Astrocyte of the spinal cord (primary cell): ENCODE data around the gene UBE2G1.

Source experiments
- DNase-seq: peaks from one replicate; pipeline ENCODE4 v3.0.0; 2011; ENCODE audit warnings: low read depth, low spot score
- H3K4me3 ChIP-seq: 2 replicates; pipeline ENCODE4 v1.5.1; 2011; ENCODE audit warnings: low read depth, mild to moderate bottlenecking, low read length, moderate library complexity
- CTCF ChIP-seq: IDR thresholded peaks from 2 replicates; pipeline ENCODE4 v1.5.1; 2012; ENCODE audit warnings: low read depth, mild to moderate bottlenecking, low read length, inconsistent platforms
- in situ Hi-C: cut with HindIII; loops from 2 replicates; pipeline ENCODE4 v1.10.0; 2017; ENCODE audit warnings: low sequenced_read_pairs

UBE2G1 gene

GRCh38 chr17:4345581-4346252, 20.8 kb downstream of the UBE2G1 start:
- no peak overlapping the region for H3K4me3 ChIP-seq
- TF ChIP-seq CTCF: no peak
- in situ Hi-C loops: no loop called here
- no peak for DNase-seq

- in situ Hi-C loops: no loop called here
- H3K4me3 ChIP-seq: no peak overlapping the region
- TF ChIP-seq CTCF: no peak
- no peak for DNase-seq
These were observed 21.5 kb downstream of the UBE2G1 start for GRCh38 chr17:4344926-4345325.

- no peak overlapping the region for H3K4me3 ChIP-seq
- no peak for DNase-seq
- TF ChIP-seq CTCF: no peak
- in situ Hi-C loops: no loop called here
These were observed 23.9 kb downstream of the UBE2G1 start for GRCh38 chr17:4342535-4342934.

GRCh38 chr17:4341616-4341977, 24.9 kb downstream of the UBE2G1 start:
- H3K4me3 ChIP-seq: no peak overlapping the region
- DNase-seq: no peak
- no peak for TF ChIP-seq CTCF
- in situ Hi-C loops: no loop called here

GRCh38 chr17:4340914-4341615, 25.4 kb downstream of the UBE2G1 start:
- no peak for DNase-seq
- in situ Hi-C loops: no loop called here
- H3K4me3 ChIP-seq: no peak overlapping the region
- no peak for TF ChIP-seq CTCF

GRCh38 chr17:4334776-4335584, 31.5 kb downstream of the UBE2G1 start:
- H3K4me3 ChIP-seq: no peak overlapping the region
- DNase-seq: no peak
- in situ Hi-C loops: no loop called here
- TF ChIP-seq CTCF: no peak
